ENCODE data around the gene CFAP97D1. TPM values are rescaled to one million over a fixed set of nuclear protein-coding genes. Genes with fewer than 3 reads are reported as not detected.

Gene CFAP97D1
- total RNA-seq, 2 experiments from 2014 or later, result not detected

- intact Hi-C loops (cut with micrococcal nuclease), result no loop called here
- Mint-ChIP-seq H3K4me1 (ENCODE audit: low read depth) (no peaks in the 10 kb centered on the region), H3K27me3 (ENCODE audit: low read depth) (peaks cover 8% of the 10 kb centered on the region), H3K36me3 (ENCODE audit: low read depth) (no peaks in the 10 kb centered on the region), H3K4me3 (no peak overlapping the region), H3K27ac (no peak overlapping the region), H3K9me3 (no peaks in the 10 kb centered on the region)
- DNase-seq, result no peak
- CTCF ChIA-PET, result interaction anchor here (0.7 kb wide), 1 partner anchor 42 kb away, joined by 5 read pairs; no protein-coding TSS in a partner anchor
These were observed 23.5 kb downstream of the CFAP97D1 start for GRCh38 chr17:43803758-43804157.

GRCh38 chr17:43805117-43805516 lies 24.9 kb downstream of the CFAP97D1 start:
- Mint-ChIP-seq H3K4me1 (ENCODE audit: low read depth) (no peaks in the 10 kb centered on the region), H3K36me3 (ENCODE audit: low read depth) (no peaks in the 10 kb centered on the region), H3K9me3 (no peaks in the 10 kb centered on the region), H3K27me3 (ENCODE audit: low read depth) (peaks cover 11% of the 10 kb centered on the region), H3K27ac (no peak overlapping the region), H3K4me3 (no peak overlapping the region)
- DNase-seq, result no peak
- intact Hi-C loops (cut with micrococcal nuclease), result no loop called here
- CTCF ChIA-PET, result no interaction called here

- no peaks in the 10 kb centered on the region for H3K36me3 Mint-ChIP-seq (ENCODE audit: low read depth)
- H3K9me3 Mint-ChIP-seq, result no peaks in the 10 kb centered on the region
- no peak overlapping the region for H3K27ac Mint-ChIP-seq
- peaks cover 6% of the 10 kb centered on the region for H3K27me3 Mint-ChIP-seq (ENCODE audit: low read depth)
- DNase-seq, result no peak
- CTCF ChIA-PET, result interaction anchor here (0.6 to 1.2 kb wide), 4 partner anchors 48 to 237 kb away, joined by 3 to 4 read pairs (median 3); no protein-coding TSS in a partner anchor
- H3K4me1 Mint-ChIP-seq (ENCODE audit: low read depth), result no peaks in the 10 kb centered on the region
- no peak overlapping the region for H3K4me3 Mint-ChIP-seq
- intact Hi-C loops (cut with micrococcal nuclease), result no loop called here
These were observed 27.8 kb downstream of the CFAP97D1 start for GRCh38 chr17:43808076-43808475.

GRCh38 chr17:43809121-43809520 lies 28.9 kb downstream of the CFAP97D1 start:
- Mint-ChIP-seq H3K9me3 (no peaks in the 10 kb centered on the region), H3K36me3 (ENCODE audit: low read depth) (no peaks in the 10 kb centered on the region), H3K4me1 (ENCODE audit: low read depth) (no peaks in the 10 kb centered on the region), H3K27me3 (ENCODE audit: low read depth) (peaks cover 6% of the 10 kb centered on the region), H3K27ac (no peak overlapping the region), H3K4me3 (no peak overlapping the region)
- CTCF ChIA-PET, result interaction anchor here (1.1 kb wide), 1 partner anchor 114 kb away, joined by 3 read pairs; no protein-coding TSS in a partner anchor
- intact Hi-C loops (cut with micrococcal nuclease), result no loop called here
- no peak for DNase-seq

GRCh38 chr17:43810226-43810715 lies 30.0 kb downstream of the CFAP97D1 start:
- H3K27ac Mint-ChIP-seq, result no peak overlapping the region
- H3K4me1 Mint-ChIP-seq (ENCODE audit: low read depth), result no peaks in the 10 kb centered on the region
- no peaks in the 10 kb centered on the region for H3K9me3 Mint-ChIP-seq
- DNase-seq, result no peak
- CTCF ChIA-PET, result interaction anchor here (1.2 kb wide), 1 partner anchor 36 kb away, joined by 5 read pairs; the partner anchor contains the start of gene CD300LG
- intact Hi-C loops (cut with micrococcal nuclease), result no loop called here
- no peak overlapping the region for H3K4me3 Mint-ChIP-seq
- H3K27me3 Mint-ChIP-seq (ENCODE audit: low read depth), result peaks cover 6% of the 10 kb centered on the region
- H3K36me3 Mint-ChIP-seq (ENCODE audit: low read depth), result no peaks in the 10 kb centered on the region

GRCh38 chr17:43810823-43811222 lies 30.6 kb downstream of the CFAP97D1 start:
- Mint-ChIP-seq H3K36me3 (ENCODE audit: low read depth) (no peaks in the 10 kb centered on the region), H3K27me3 (ENCODE audit: low read depth) (peaks cover 6% of the 10 kb centered on the region), H3K27ac (no peak overlapping the region), H3K4me3 (no peak overlapping the region), H3K9me3 (no peaks in the 10 kb centered on the region), H3K4me1 (ENCODE audit: low read depth) (no peaks in the 10 kb centered on the region)
- CTCF ChIA-PET, result interaction anchor here (0.6 to 1.2 kb wide), 2 partner anchors 36 to 107 kb away, joined by 5 to 7 read pairs; partner anchors contain the start of gene CD300LG
- DNase-seq, result no peak
- intact Hi-C loops (cut with micrococcal nuclease), result no loop called here

GRCh38 chr17:43812396-43813265 lies 32.4 kb downstream of the CFAP97D1 start:
- Mint-ChIP-seq H3K4me3 (no peak overlapping the region), H3K36me3 (ENCODE audit: low read depth) (no peaks in the 10 kb centered on the region), H3K27ac (no peak overlapping the region), H3K27me3 (ENCODE audit: low read depth) (peaks cover 3% of the 10 kb centered on the region), H3K9me3 (no peaks in the 10 kb centered on the region), H3K4me1 (ENCODE audit: low read depth) (no peaks in the 10 kb centered on the region)
- intact Hi-C loops (cut with micrococcal nuclease), result no loop called here
- no peak for DNase-seq
- CTCF ChIA-PET, result no interaction called here

GRCh38 chr17:43813386-43813785 lies 33.2 kb downstream of the CFAP97D1 start:
- intact Hi-C loops (cut with micrococcal nuclease), result no loop called here
- H3K4me1 Mint-ChIP-seq (ENCODE audit: low read depth), result no peaks in the 10 kb centered on the region
- CTCF ChIA-PET, result no interaction called here
- H3K4me3 Mint-ChIP-seq, result no peak overlapping the region
- H3K9me3 Mint-ChIP-seq, result no peaks in the 10 kb centered on the region
- H3K36me3 Mint-ChIP-seq (ENCODE audit: low read depth), result no peaks in the 10 kb centered on the region
- peaks cover 3% of the 10 kb centered on the region for H3K27me3 Mint-ChIP-seq (ENCODE audit: low read depth)
- DNase-seq, result no peak
- no peak overlapping the region for H3K27ac Mint-ChIP-seq

GRCh38 chr17:43814026-43814425 lies 33.8 kb downstream of the CFAP97D1 start:
- H3K27me3 Mint-ChIP-seq (ENCODE audit: low read depth), result peaks cover 3% of the 10 kb centered on the region
- H3K4me3 Mint-ChIP-seq, result no peak overlapping the region
- H3K27ac Mint-ChIP-seq, result no peak overlapping the region
- no peaks in the 10 kb centered on the region for H3K9me3 Mint-ChIP-seq
- DNase-seq, result no peak
- H3K4me1 Mint-ChIP-seq (ENCODE audit: low read depth), result no peaks in the 10 kb centered on the region
- CTCF ChIA-PET, result interaction anchor here (0.6 kb wide), 1 partner anchor 26 kb away, joined by 3 read pairs; no protein-coding TSS in a partner anchor
- no peaks in the 10 kb centered on the region for H3K36me3 Mint-ChIP-seq (ENCODE audit: low read depth)
- intact Hi-C loops (cut with micrococcal nuclease), result no loop called here

GRCh38 chr17:43814714-43815113 lies 34.5 kb downstream of the CFAP97D1 start:
- H3K27me3 Mint-ChIP-seq (ENCODE audit: low read depth), result no peaks in the 10 kb centered on the region
- H3K4me1 Mint-ChIP-seq (ENCODE audit: low read depth), result no peaks in the 10 kb centered on the region
- H3K27ac Mint-ChIP-seq, result no peak overlapping the region
- H3K4me3 Mint-ChIP-seq, result no peak overlapping the region
- CTCF ChIA-PET, result interaction anchor here (0.6 to 0.9 kb wide), 3 partner anchors 26 to 270 kb away, joined by 3 to 4 read pairs (median 3); no protein-coding TSS in a partner anchor
- DNase-seq, result no peak
- H3K9me3 Mint-ChIP-seq, result no peaks in the 10 kb centered on the region
- intact Hi-C loops (cut with micrococcal nuclease), result no loop called here
- no peaks in the 10 kb centered on the region for H3K36me3 Mint-ChIP-seq (ENCODE audit: low read depth)

- intact Hi-C loops (cut with micrococcal nuclease), result no loop called here
- DNase-seq, result no peak
- CTCF ChIA-PET, result interaction anchor here (0.5 to 0.8 kb wide), 4 partner anchors 17 to 320 kb away, joined by 3 read pairs; no protein-coding TSS in a partner anchor
- no peaks in the 10 kb centered on the region for H3K36me3 Mint-ChIP-seq (ENCODE audit: low read depth)
- no peaks in the 10 kb centered on the region for H3K9me3 Mint-ChIP-seq
- no peak overlapping the region for H3K4me3 Mint-ChIP-seq
- H3K27ac Mint-ChIP-seq, result no peak overlapping the region
- H3K27me3 Mint-ChIP-seq (ENCODE audit: low read depth), result no peaks in the 10 kb centered on the region
- no peaks in the 10 kb centered on the region for H3K4me1 Mint-ChIP-seq (ENCODE audit: low read depth)
These were observed 36.4 kb downstream of the CFAP97D1 start for GRCh38 chr17:43816336-43817320.

GRCh38 chr17:43817826-43818225 lies 37.6 kb downstream of the CFAP97D1 start:
- no peak overlapping the region for H3K27ac Mint-ChIP-seq
- H3K4me1 Mint-ChIP-seq (ENCODE audit: low read depth), result no peaks in the 10 kb centered on the region
- no peaks in the 10 kb centered on the region for H3K9me3 Mint-ChIP-seq
- DNase-seq, result no peak
- intact Hi-C loops (cut with micrococcal nuclease), result no loop called here
- no peak overlapping the region for H3K4me3 Mint-ChIP-seq
- H3K36me3 Mint-ChIP-seq (ENCODE audit: low read depth), result no peaks in the 10 kb centered on the region
- no peaks in the 10 kb centered on the region for H3K27me3 Mint-ChIP-seq (ENCODE audit: low read depth)
- CTCF ChIA-PET, result interaction anchor here (0.8 to 1.1 kb wide), 3 partner anchors 23 to 52 kb away, joined by 3 to 5 read pairs (median 5); partner anchors contain the start of gene CD300LG

Data from activated naive CD4-positive, alpha-beta T cell treated with anti-CD3 and anti-CD28 coated beads for 36 hours (primary cell).